ENCODE measurements around the gene TMTC2.

Gene TMTC2

DNA sequence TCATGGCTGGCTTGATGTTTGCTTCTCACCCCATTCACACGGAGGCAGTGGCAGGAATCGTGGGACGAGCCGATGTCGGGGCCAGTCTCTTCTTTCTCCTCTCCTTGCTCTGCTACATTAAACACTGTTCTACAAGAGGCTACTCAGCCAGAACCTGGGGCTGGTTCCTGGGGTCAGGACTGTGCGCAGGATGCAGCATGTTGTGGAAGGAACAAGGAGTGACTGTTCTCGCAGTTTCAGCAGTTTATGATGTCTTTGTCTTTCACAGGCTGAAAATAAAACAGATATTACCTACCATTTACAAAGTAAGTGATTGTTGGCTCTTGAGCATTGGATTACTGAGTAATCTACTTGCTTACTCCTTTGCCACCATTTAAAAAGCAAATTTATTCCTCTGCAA lies 170.6 kb downstream of the TMTC2 start:
- DNase-seq: no peak

DNA sequence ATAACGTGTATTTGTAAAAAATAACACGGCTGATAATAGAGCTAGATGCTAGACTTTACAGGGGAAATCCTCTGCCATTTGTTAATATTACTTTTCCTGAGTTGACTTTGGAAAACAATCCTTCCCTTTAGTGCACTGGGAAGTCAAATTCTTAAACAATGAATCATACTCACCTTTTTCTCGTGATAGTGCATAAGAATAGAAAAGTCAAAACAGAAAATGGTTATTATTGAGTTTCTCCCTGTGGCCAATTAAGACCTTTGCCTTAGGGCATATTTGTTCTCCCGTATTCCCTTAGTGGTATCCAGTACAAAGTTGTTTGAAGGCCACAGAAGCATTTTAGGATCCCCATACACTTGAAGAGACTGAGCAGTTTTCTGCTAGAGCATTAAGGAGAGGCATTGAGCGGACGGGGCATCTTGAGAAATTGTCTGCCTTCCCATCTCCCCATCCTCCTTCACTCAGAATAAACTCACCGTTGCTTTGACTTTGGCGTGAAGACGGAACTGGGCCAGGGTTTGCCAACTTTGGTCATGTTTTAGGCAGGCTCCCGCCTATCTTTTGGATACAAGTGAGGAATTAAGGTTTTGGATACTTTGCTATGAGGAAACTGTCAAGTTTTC lies 171.3 kb downstream of the TMTC2 start:
- no peak for DNase-seq

GRCh38 chr12:82858534-82858917 lies 171.8 kb downstream of the TMTC2 start:
- no peak for DNase-seq

- DNase-seq: no peak
Measured at GRCh38 chr12:82862069-82862841, 175.5 kb downstream of the TMTC2 start.

- DNase-seq: no peak
Measured at GRCh38 chr12:82862876-82863649, 176.4 kb downstream of the TMTC2 start.

DNA sequence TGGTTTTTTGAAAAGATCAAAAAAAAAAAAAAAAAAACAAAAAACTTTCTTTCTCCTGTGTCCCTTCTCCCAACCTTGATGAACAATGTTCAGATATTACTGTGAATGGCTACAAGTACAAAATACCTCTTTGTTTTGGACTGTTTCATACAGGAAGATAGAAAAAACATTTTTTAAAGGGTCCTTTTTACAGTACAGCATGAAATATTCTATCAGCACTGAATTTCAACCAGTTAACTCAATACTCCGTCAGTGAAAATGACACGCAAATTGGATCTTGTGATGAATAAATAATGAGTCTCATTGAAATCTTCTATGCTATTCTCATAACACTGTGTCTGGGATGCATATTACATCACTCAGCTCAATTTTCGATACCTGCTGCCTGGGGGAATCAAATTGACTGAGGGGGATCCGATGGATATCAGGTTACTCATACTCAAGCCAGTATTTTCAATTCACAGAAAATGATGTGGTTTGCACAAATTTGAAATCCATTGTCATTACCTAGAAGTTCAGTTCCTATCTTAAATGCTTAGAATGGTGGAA lies 179.6 kb downstream of the TMTC2 start:
- no peak for DNase-seq

DNA sequence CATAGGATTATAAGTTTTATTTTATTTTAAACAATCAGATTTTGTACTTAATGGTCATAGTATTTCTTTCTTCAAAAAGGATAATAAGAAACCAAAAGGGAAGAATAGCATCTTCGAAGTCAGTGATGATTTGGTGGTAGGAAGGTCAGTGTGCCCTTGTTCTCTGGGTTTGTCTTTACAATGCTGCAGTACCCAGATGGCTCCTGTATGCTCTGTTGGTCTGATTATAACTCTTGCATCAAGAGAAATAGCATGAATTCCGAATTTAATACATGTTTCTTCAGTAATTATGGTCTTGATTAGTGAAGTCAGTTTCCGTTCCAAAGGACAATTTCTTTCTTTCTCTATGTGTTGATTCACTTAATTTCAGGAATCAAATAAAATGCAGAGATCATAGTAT lies 180.2 kb downstream of the TMTC2 start:
- DNase-seq: no peak

- DNase-seq: no peak
Measured at GRCh38 chr12:82867762-82868500, 181.2 kb downstream of the TMTC2 start.

- DNase-seq: no peak
Measured at GRCh38 chr12:82870771-82871377, 184.2 kb downstream of the TMTC2 start.

DNA sequence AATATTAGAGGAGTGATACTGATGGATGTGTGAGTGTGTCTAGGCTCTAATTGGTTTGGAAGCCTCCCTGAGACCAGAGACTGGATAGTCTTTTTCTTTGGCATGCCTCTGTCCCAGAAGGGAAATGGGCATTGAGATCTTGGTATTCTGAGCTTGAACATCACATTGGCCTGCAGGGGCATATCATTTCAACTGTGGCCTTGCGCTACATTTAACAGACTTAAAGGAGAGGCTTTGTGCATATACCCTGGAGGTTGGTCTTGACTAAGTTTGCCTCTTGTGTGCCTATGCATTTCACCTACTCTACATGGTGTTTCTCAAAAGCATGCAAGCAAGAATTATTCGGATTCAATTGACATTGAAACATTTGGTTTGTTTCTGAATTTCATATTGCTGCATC lies 185.4 kb downstream of the TMTC2 start:
- no peak for DNase-seq

DNA sequence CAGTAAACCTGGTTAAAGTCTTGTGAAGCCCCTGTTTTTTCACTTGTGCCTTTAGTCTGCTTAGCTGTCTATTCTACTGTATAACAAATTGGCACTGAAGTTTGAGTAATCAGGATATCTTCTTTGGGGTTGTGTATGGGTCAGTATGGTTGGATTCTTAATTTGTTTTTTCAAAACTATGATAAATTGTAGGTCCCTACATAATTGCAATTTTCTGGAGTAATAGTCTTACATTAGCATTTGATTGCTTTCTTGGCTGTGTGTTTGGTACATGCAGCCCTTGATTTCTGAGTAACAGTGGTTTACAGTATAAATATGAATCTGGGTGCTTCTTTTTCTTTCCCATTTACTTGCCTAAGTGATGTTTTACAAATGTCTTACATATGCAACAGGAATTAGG lies 186.6 kb downstream of the TMTC2 start:
- DNase-seq: no peak

GRCh38 chr12:82873951-82874350 lies 187.2 kb downstream of the TMTC2 start:
- DNase-seq: no peak

DNA sequence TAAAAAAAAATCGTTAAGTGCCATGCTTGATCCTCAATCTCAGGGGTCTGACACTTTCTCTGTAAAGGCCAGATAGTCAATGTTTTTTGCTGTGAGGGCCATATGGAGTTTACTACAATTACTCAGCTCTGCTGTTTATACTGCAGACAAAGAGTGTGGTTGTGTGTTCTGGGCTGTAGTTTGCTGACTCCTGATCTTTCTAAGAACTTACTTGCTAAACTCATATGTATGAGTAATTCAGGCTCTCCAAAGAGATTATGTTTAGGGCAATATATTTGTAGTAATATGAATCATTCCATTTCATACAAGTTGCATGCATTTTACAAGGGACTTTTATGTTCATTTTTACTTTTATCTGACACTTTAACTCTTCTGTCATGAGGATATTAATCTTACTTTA lies 188.2 kb downstream of the TMTC2 start:
- DNase-seq: no peak

GRCh38 chr12:82876075-82876474 lies 189.4 kb downstream of the TMTC2 start:
- no peak for DNase-seq

DNA sequence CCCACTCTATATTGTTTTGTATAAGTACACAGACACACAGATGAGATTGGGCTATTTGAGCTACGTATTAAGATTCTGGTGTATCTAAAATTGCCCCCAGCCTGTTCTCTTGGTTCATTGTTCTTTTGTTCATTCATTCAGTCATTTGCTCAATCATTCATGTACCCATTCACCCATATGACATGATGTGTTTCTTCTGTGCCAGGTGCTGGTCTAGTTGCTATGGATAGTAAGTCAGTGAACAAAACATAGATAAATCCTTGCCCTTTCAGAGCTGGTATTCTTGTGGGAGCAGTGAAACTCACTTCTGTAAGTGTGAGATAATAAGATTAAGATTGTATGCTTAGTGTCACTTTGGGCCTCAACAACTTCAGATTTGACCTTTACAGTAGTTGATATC lies 191.3 kb downstream of the TMTC2 start:
- DNase-seq: no peak

GRCh38 chr12:82880442-82880901 lies 193.8 kb downstream of the TMTC2 start:
- no peak for DNase-seq

DNA sequence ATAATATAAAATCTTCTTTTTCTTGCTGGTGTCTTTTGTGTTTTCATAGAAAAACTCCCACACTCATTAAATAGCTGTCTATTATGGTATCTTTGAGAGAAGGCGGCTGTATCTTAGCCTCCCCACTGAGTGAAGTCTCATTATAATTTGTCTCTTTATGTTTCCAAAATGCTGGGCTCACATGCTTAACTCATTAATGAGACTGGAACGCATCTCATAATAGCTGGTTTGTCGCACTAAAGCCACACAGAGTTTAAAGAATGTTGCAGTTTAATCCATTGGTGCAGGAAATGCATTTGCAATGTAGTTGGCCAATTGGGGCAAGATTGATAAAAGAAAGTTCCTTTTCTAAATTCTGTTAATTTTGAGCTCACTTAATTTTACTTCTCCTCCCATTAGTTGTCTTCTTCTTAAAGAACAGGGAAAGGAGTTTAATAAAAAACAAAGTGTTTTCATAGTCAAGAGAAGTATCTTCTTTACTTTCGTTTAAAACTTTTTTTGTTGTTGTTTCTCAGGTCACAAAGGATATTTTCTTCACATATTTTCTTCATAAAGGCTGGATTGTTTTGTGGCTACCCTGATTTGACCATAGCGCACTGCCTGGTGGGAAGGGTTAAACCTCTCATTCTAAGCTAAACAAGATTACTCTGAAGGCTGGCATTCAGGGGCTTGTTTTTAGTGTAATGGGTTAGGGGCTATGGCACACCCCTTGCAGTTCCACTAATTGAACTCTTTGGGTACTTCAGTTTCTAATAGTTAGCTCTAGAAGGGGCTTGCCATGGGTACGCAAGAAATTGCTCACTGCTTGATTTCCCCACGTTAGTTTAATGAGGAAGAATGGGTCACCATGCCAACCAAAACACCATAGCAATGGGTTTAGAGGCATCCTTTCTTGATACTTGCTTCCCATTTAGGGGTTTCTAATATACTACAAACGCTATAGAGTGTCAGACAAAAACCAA lies 197.0 kb downstream of the TMTC2 start:
- DNase-seq: no peak

GRCh38 chr12:82886671-82887340 lies 200.1 kb downstream of the TMTC2 start:
- DNase-seq: no peak

DNA sequence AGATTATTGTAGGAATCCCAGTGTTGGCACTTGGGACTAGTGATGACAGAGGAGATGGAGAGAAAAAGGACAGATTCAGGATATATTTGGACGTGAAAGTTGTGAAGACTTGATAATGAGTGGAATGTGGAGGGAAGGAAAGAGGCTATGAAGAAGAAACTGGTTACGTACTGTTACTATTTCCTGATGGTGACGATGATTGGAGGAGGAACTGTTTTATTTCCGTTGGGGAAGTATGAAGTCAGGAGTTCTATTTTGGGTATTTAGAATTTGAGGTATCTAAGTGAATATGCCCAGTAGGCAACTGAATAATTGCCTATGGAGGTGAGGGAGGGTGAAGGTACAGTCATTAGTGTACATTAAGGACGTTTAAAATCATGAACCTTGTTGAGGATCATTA lies 207.2 kb downstream of the TMTC2 start:
- no peak for DNase-seq

GRCh38 chr12:82896277-82896676 lies 209.6 kb downstream of the TMTC2 start:
- no peak for DNase-seq

DNA sequence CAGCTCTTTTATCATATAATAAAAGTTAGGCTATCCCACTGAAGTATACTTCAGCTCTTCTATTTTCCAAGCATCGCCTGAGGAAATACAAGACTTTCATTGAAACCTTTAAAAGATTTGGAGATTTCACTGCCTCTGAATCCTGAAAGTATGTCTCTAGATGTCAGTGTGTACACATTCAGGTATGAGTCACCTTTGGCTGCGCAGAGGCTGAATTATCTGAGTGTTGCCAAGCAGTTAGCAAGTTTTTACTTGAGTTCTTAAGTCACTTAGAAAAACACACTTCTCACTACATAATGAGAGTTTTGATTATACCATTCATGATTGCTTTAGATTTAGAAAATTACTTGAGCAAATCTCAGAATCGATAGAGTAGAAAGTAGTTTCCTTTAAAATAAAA lies 210.3 kb downstream of the TMTC2 start:
- no peak for DNase-seq

All from stimulated activated CD4-positive, alpha-beta T cell treated with anti-CD3 and anti-CD28 coated beads, Interleukin-1b, Interleukin-23, amount 100 ng/mL, for 48 hours (primary cell).